Neuronal stem cell (in vitro differentiated cells): ENCODE measurements around the gene DLG5.

Source experiments
- DNase-seq: peaks from one replicate; pipeline ENCODE4 v3.0.0-alpha.2; 2013; ENCODE audit warnings: low spot score
- H2AFZ ChIP-seq: one replicate; pipeline ENCODE4 v1.6.1; 2013; ENCODE audit warnings: mild to moderate bottlenecking, low read length, inconsistent platforms
- H2AK5ac ChIP-seq: 2 replicates; pipeline ENCODE4 v1.6.1; 2013; ENCODE audit warnings: low read depth, mild to moderate bottlenecking, inconsistent platforms, low read length, moderate library complexity, mixed read lengths
- H2BK120ac ChIP-seq: 2 replicates; pipeline ENCODE4 v1.6.1; 2013; ENCODE audit warnings: low read depth, mild to moderate bottlenecking, inconsistent platforms, low read length, moderate library complexity, mixed read lengths
- H2BK12ac ChIP-seq: one replicate; pipeline ENCODE4 v1.6.1; 2013; ENCODE audit warnings: low read length, inconsistent platforms
- H2BK15ac ChIP-seq: 2 replicates; pipeline ENCODE4 v1.6.1; 2013; ENCODE audit warnings: mild to moderate bottlenecking, low read length, inconsistent platforms, mixed read lengths
- H2BK5ac ChIP-seq: one replicate; pipeline ENCODE4 v1.6.1; 2013; ENCODE audit warnings: inconsistent platforms, mild to moderate bottlenecking, low read length, moderate library complexity
- H3K14ac ChIP-seq: one replicate; pipeline ENCODE4 v1.6.1; 2013; ENCODE audit warnings: low read length, inconsistent platforms
- H3K18ac ChIP-seq: 2 replicates; pipeline ENCODE4 v1.6.1; 2013; ENCODE audit warnings: low read length, inconsistent platforms
- H3K23ac ChIP-seq: 2 replicates; pipeline ENCODE4 v1.6.1; 2013; ENCODE audit warnings: low read depth, mild to moderate bottlenecking, mixed read lengths, low read length, inconsistent platforms; ENCODE audit not compliant: poor library complexity
- H3K27ac ChIP-seq: replicated peaks from 3 replicates; pipeline ENCODE4 v1.5.1; 2013; ENCODE audit warnings: low read length, inconsistent platforms
- H3K27me3 ChIP-seq, 3 experiments: 2 replicates each; pipeline ENCODE4 v1.6.1; 2013; ENCODE audit warnings: low read length in 3 of 3, mild to moderate bottlenecking in 2 of 3, inconsistent platforms in 1 of 3, low read depth in 1 of 3, mixed read lengths in 1 of 3, moderate library complexity in 1 of 3; ENCODE audit not compliant: control insufficient read depth in 3 of 3, insufficient read depth in 3 of 3
- H3K36me3 ChIP-seq, 2 donors: replicated peaks in 1 of 2; 2 replicates each; pipeline ENCODE4 v1.6.1; 2013; ENCODE audit warnings: low read length in 2 of 2; ENCODE audit not compliant: control insufficient read depth in 2 of 2, insufficient read depth in 2 of 2
- H3K4ac ChIP-seq: 2 replicates; pipeline ENCODE4 v1.6.1; 2013; ENCODE audit warnings: inconsistent platforms, mild to moderate bottlenecking, low read length, moderate library complexity
- H3K4me1 ChIP-seq, 2 donors: 1 replicate in 1 of 2; 2 replicates in 1 of 2; pipeline ENCODE4 v1.6.1; 2013; ENCODE audit warnings: low read length in 2 of 2, low read depth in 1 of 2; ENCODE audit not compliant: control insufficient read depth in 2 of 2, insufficient read depth in 1 of 2
- H3K4me2 ChIP-seq: one replicate; pipeline ENCODE4 v1.6.1; 2013; ENCODE audit warnings: mild to moderate bottlenecking, low read length, inconsistent platforms; ENCODE audit not compliant: insufficient read depth, poor library complexity, severe bottlenecking
- H3K4me3 ChIP-seq, 2 donors: 2 replicates each; pipeline ENCODE4 v1.5.1; 2013; ENCODE audit warnings: low read length in 2 of 2, mild to moderate bottlenecking in 2 of 2, inconsistent platforms in 1 of 2, moderate library complexity in 1 of 2
- H3K79me1 ChIP-seq: one replicate; pipeline ENCODE4 v1.6.1; 2013; ENCODE audit warnings: low read depth, mild to moderate bottlenecking, inconsistent platforms, low read length, moderate library complexity
- H3K9ac ChIP-seq: one replicate; pipeline ENCODE4 v1.6.1; 2013; ENCODE audit warnings: mild to moderate bottlenecking, low read depth, low read length, inconsistent platforms; ENCODE audit not compliant: poor library complexity
- H3K9me3 ChIP-seq, 2 donors: replicated peaks in 1 of 2; 2 replicates each; pipeline versions ENCODE3 to v1.6.1; 2013; ENCODE audit warnings: low read length in 2 of 2, mild to moderate bottlenecking in 2 of 2, inconsistent platforms in 1 of 2, low read depth in 1 of 2, mixed read lengths in 1 of 2, moderate library complexity in 1 of 2; ENCODE audit not compliant: control insufficient read depth in 2 of 2, insufficient read depth in 1 of 2
- H4K8ac ChIP-seq: one replicate; pipeline ENCODE4 v1.6.1; 2013; ENCODE audit warnings: low read depth, mild to moderate bottlenecking, inconsistent platforms, low read length, moderate library complexity
- H4K91ac ChIP-seq: one replicate; pipeline ENCODE4 v1.6.1; 2013; ENCODE audit warnings: low read length, low read depth, mild to moderate bottlenecking, inconsistent platforms; ENCODE audit not compliant: poor library complexity
- WGBS, 2 donors: extraction: QIAGEN DNeasy Blood & Tissue Kit; methylation state at CpG; one replicate each; pipeline ENCODE4 v1.1.7; 2013; ENCODE audit warnings: missing lambda C conversion rate in 2 of 2, mixed read lengths in 1 of 2; ENCODE audit not compliant: insufficient read length in 2 of 2, insufficient replicate concordance in 1 of 2; ENCODE audit errors: extremely low coverage in 2 of 2; 5-methylcytosine and 5-hydroxymethylcytosine counted together

DLG5 gene

GRCh38 chr10:77746047-77746707 lies 180.4 kb downstream of the DLG5 start:
- H3K79me1 ChIP-seq = no peaks in the 10 kb centered on the region
- H2BK5ac ChIP-seq = no peak overlapping the region
- no CpG with 5 or more reads among the region's 13 CpGs for WGBS, 2 donors
- no peak overlapping the region for H4K8ac ChIP-seq
- no peak overlapping the region for H2BK15ac ChIP-seq
- H3K18ac ChIP-seq = no peak overlapping the region
- H4K91ac ChIP-seq = no peak overlapping the region
- H3K23ac ChIP-seq = no peak overlapping the region
- no peak overlapping the region for H3K9ac ChIP-seq
- H2AFZ ChIP-seq = no peak overlapping the region
- no peak for DNase-seq
- H3K14ac ChIP-seq = peak overlapping the region; percentile 4
- no peak overlapping the region for H3K4me2 ChIP-seq
- H3K4me1 ChIP-seq = no peaks in the 10 kb centered on the region
- no peak overlapping the region for H3K4me3 ChIP-seq
- H3K36me3 ChIP-seq = no peaks in the 10 kb centered on the region
- no peaks in the 10 kb centered on the region for H3K9me3 ChIP-seq
- no peak overlapping the region for H3K27ac ChIP-seq
- no peak overlapping the region for H2BK120ac ChIP-seq
- no peak overlapping the region for H3K4ac ChIP-seq
- no peak overlapping the region for H2BK12ac ChIP-seq
- no peak overlapping the region for H2AK5ac ChIP-seq
- no peaks in the 10 kb centered on the region for H3K27me3 ChIP-seq

- Histone ChIP-seq H3K18ac (no peak overlapping the region), H4K91ac (no peak overlapping the region), H3K14ac (no peak overlapping the region), H3K27me3 (no peaks in the 10 kb centered on the region), H2BK5ac (no peak overlapping the region), H4K8ac (no peak overlapping the region), H3K79me1 (no peaks in the 10 kb centered on the region), H3K4me1 (no peaks in the 10 kb centered on the region), H2BK12ac (no peak overlapping the region), H3K27ac (no peak overlapping the region), H3K36me3 (no peaks in the 10 kb centered on the region), H2AFZ (no peak overlapping the region), H3K4me2 (no peak overlapping the region), H3K4me3 (no peak overlapping the region), H3K9ac (no peak overlapping the region), H2AK5ac (no peak overlapping the region), H2BK120ac (no peak overlapping the region), H2BK15ac (no peak overlapping the region), H3K9me3 (no peaks in the 10 kb centered on the region), H3K23ac (no peak overlapping the region), H3K4ac (no peak overlapping the region)
- no peak for DNase-seq
- no CpG with 5 or more reads among the region's 4 CpGs for WGBS, 2 donors
Measured at GRCh38 chr10:77744245-77744644, 182.3 kb downstream of the DLG5 start.

GRCh38 chr10:77742172-77742571 lies 184.4 kb downstream of the DLG5 start:
- Histone ChIP-seq H3K4me1 (no peaks in the 10 kb centered on the region), H4K91ac (no peak overlapping the region)
- no CpG with 5 or more reads among the region's 5 CpGs for WGBS, 2 donors

GRCh38 chr10:77741746-77742145 lies 184.8 kb downstream of the DLG5 start:
- no peak overlapping the region for H3K4me2 ChIP-seq
- H2BK5ac ChIP-seq = no peak overlapping the region
- no peaks in the 10 kb centered on the region for H3K9me3 ChIP-seq
- no peak overlapping the region for H4K91ac ChIP-seq
- H3K4ac ChIP-seq = no peak overlapping the region
- H4K8ac ChIP-seq = no peak overlapping the region
- no peak overlapping the region for H3K14ac ChIP-seq
- H3K23ac ChIP-seq = no peak overlapping the region
- no peak overlapping the region for H2AK5ac ChIP-seq
- no peak overlapping the region for H3K9ac ChIP-seq
- no peak overlapping the region for H2BK12ac ChIP-seq
- no peaks in the 10 kb centered on the region for H3K4me1 ChIP-seq
- no peak overlapping the region for H2BK15ac ChIP-seq
- WGBS, 2 donors = no CpG with 5 or more reads among the region's 2 CpGs
- H2AFZ ChIP-seq = no peak overlapping the region
- no peaks in the 10 kb centered on the region for H3K36me3 ChIP-seq
- H2BK120ac ChIP-seq = no peak overlapping the region
- no peak overlapping the region for H3K18ac ChIP-seq
- DNase-seq = no peak
- no peak overlapping the region for H3K4me3 ChIP-seq
- H3K27me3 ChIP-seq = no peaks in the 10 kb centered on the region
- no peaks in the 10 kb centered on the region for H3K79me1 ChIP-seq
- H3K27ac ChIP-seq = no peak overlapping the region

More at GRCh38 chr10:77742172-77742571, 184.4 kb downstream of the DLG5 start:
- no peak overlapping the region for H2BK5ac ChIP-seq
- no peak overlapping the region for H2AK5ac ChIP-seq
- no peak overlapping the region for H3K4me2 ChIP-seq
- no peak overlapping the region for H2AFZ ChIP-seq
- no peak overlapping the region for H3K4me3 ChIP-seq
- H3K9me3 ChIP-seq = no peaks in the 10 kb centered on the region
- no peak overlapping the region for H2BK120ac ChIP-seq
- no peaks in the 10 kb centered on the region for H3K27me3 ChIP-seq
- no peak overlapping the region for H3K23ac ChIP-seq
- no peak overlapping the region for H4K8ac ChIP-seq
- no peak for DNase-seq
- no peak overlapping the region for H3K14ac ChIP-seq
- no peak overlapping the region for H3K4ac ChIP-seq
- H3K9ac ChIP-seq = no peak overlapping the region
- no peak overlapping the region for H2BK12ac ChIP-seq
- no peak overlapping the region for H3K18ac ChIP-seq
- H3K36me3 ChIP-seq = no peaks in the 10 kb centered on the region
- no peak overlapping the region for H3K27ac ChIP-seq
- H3K79me1 ChIP-seq = no peaks in the 10 kb centered on the region
- H2BK15ac ChIP-seq = no peak overlapping the region
